HEK293T (cell line): Measurements from ENCODE around the gene SIPA1L3.

Experiments
- ELF4 ChIP-seq: fragments of 450-650 bp; IDR thresholded peaks from 2 replicates; pipeline ENCODE4 v1.6.1; 2017; ENCODE audit warnings: antibody characterized with exemption
- FOXM1 ChIP-seq: fragments of 450-650 bp; IDR thresholded peaks from 2 replicates; pipeline ENCODE4 v1.6.1; 2017; ENCODE audit warnings: mild to moderate bottlenecking, borderline replicate concordance
- NFRKB ChIP-seq: fragments of 450-650 bp; IDR thresholded peaks from 2 replicates; pipeline ENCODE4 v1.6.1; 2016; ENCODE audit warnings: mild to moderate bottlenecking, moderate library complexity
- SP1 ChIP-seq: fragments of 450-650 bp; IDR thresholded peaks from 2 replicates; pipeline ENCODE4 v1.6.1; 2017
- SUZ12 ChIP-seq: fragments of 450-650 bp; IDR thresholded peaks from 2 replicates; pipeline ENCODE4 v1.6.1; 2016; ENCODE audit warnings: mild to moderate bottlenecking
- ZNF384 ChIP-seq: fragments of 450-650 bp; IDR thresholded peaks from 2 replicates; pipeline ENCODE4 v1.6.1; 2016
- TF ChIP-seq, protein P1 (sequence below): fragments of 450-650 bp; IDR thresholded peaks from 2 replicates; pipeline ENCODE4 v1.6.1; 2016

GRCh38 chr19:37936886-37937285 is 29.9 kb downstream of the SIPA1L3 start:
- no peak for TF ChIP-seq ZNF384
- no peak for TF ChIP-seq ELF4
- TF ChIP-seq FOXM1 = no peak
- no peak for TF ChIP-seq SUZ12
- no peak for TF ChIP-seq NFRKB
- no peak for TF ChIP-seq SP1
- TF ChIP-seq, protein P1, sequence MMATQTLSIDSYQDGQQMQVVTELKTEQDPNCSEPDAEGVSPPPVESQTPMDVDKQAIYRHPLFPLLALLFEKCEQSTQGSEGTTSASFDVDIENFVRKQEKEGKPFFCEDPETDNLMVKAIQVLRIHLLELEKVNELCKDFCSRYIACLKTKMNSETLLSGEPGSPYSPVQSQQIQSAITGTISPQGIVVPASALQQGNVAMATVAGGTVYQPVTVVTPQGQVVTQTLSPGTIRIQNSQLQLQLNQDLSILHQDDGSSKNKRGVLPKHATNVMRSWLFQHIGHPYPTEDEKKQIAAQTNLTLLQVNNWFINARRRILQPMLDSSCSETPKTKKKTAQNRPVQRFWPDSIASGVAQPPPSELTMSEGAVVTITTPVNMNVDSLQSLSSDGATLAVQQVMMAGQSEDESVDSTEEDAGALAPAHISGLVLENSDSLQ = no peak
